HG03108 (cell line): ENCODE data around the gene PIGT.

Experiments
- ATAC-seq: cut with Tn5 transposase; IDR thresholded peaks from one replicate; pipeline ENCODE4 v1.9.1; 2021; ENCODE audit warnings: moderate library complexity; ENCODE audit not compliant: unreplicated experiment

Gene PIGT

DNA sequence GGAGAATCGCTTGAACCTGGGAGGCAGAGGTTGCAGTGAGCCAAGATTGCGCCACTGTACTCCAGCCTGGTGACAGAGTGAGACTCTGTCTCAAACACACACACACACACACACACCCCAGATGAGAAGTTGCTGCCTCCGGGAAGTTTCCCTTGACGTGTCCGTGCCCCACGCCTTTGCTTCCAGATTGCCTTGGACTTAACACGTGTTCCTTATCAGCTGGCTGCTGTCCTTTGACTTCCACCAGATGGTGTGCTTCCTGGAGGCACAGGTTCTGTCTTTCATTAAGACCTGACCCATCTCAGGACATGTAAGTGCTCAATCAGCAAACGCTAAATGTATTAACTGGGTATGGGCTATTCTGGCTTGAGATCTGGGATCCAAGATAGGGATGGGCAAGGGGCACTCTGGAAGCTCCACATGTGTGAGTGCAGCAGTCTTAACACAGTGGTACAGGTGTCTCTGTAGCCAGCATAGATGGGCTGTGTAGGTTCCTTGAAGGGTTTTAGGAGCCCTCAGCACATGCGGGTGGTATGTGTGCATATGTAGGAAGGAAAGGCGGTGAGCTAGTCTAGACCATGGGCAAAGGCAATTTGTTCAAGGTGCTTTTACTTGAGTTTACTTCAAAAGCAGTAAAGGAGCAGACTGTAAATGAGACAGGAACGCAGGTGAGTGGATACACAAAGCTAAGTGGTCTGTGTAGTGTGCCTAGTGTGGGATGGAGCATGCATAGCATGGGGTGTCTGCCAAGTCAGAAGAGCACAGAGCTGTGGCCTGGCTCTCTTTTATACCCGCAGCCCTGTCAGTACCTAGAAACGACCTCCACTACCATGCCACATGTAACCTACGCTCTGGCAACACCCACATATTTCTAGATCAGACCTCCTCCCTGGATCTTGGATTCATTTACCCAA lies 11.6 kb downstream of the PIGT start:
- no peak for ATAC-seq

DNA sequence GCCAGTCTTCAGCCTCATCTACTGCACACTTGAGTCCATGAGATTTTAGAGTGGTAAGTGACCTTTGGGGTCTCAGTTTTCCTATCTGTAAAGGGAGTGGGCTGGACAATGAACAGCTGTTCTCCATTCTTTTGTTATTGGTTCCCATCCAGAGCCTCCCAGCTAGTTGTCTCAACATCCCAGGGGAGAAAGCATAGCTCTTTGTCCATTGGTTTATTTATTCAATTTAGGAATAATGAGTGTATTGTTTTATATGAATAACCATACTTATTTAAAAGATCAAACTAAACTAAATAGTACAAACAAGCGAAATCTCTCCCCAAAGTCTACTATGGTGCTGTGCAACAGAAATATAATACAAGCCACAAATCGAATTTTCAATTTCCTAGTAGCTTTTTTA lies 13.7 kb downstream of the PIGT start:
- ATAC-seq = no peak

DNA sequence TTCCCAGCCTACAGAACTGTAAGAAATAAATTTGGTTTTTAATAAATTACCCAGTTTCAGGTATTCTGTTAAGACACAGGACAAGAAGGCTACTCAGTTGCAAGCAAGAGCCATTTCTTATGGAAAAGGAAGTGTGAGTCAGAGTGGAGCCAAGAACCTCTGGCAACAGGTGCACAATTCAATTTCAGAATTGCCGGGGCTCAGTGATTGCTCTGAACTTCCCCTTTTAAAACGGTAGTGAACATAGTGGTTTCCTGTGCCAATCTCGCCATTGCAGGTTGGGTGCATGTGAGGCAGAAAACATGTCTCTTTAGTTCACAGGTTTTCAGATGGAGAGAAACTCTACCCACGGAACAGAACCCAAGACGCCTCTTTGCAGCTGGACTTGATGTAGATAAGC lies 16.4 kb downstream of the PIGT start:
- ATAC-seq = peak; percentile 77

DNA sequence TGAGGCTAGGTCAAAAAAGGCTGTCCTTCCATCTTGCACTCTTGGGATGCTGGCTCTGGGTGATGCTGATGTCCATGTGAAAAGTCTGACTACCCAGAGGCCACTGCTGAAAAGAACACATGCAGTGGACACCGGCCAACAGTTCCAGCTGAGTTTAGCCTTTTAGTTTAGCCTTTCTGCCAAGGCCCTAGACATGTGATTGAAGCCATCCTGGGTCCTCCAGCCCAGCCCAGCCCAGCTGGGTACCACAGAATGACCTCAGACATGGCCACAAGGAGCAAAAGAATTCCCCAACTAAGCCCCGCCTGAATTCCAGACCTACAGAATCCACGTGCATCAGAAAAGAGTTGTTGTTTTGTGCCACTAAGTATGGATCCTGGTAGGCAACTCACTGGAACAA lies 17.4 kb downstream of the PIGT start:
- no peak for ATAC-seq

DNA sequence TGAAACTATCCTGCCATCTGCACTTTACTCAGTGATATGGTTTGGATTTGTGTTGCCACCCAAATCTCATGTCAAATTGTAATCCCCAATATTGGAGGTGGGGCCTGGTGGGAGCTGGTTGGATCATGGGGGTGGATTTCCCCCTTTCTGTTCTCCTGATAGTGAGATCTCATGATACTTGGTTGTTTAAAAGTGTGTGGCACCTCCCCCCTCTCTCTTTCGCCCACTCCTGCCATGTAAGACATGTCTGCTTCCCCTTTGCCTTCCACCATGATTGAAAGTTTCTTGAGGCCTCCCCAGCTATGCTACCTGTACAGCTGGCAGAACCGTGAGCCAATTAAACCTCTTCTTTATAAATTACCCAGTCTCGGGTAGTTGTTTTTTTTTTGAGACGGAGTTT lies 18.0 kb downstream of the PIGT start:
- no peak for ATAC-seq

DNA sequence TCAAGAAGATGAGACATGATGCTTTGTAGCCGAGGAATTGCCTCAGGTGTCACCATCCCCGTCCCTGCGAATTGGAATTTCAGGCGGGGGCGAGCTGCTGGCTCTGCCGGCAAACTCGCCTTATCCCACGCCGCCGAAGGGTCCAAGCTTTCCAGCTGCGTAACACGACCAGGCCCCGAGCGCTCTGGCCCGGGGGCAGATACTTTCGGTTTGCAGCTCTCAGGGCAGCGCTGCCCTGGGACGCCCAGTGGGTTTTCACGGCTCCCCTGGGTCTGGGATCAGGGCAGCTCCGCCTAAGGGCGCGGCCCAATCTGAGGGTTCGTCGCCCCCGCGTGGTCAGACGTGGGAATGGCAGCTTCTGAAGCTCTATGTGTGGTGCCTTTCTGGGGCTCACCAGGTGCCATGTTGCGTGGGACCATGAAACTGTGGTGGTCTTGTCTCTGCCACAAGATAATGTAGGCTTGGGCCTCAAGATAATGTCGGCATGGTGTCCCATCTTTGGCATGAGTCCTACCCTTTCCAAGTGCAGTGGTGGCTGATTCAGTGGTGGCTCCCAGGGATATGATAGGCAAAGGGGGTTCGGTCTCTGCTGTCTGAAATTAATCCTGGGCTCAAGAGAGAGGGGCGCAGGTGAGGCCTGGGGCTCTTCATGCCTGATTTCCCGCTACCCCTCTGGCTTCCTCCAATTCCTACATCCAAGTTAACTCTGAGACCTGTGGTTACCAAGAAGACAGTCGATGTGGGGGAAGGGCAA lies 21.0 kb downstream of the PIGT start:
- ATAC-seq = peak; percentile 76

DNA sequence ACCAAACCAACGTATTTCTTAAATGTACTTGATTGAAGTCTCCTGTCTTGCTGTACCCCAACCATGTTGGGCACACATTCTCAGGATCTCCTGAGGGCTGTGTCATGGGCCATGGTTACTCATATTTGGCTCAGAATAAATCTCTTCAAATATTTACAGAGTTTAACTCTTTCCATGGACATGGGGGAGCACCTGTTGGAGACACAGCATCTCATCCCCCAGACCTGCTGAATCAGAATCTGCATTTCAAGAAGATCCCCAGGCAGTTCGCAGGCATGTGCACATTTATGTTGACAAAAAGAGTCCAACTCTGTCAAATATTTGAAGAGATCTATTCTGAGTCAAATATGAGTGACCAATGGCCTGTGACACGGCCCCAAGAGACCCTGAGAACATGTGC lies 24.5 kb downstream of the PIGT start:
- ATAC-seq = no peak

DNA sequence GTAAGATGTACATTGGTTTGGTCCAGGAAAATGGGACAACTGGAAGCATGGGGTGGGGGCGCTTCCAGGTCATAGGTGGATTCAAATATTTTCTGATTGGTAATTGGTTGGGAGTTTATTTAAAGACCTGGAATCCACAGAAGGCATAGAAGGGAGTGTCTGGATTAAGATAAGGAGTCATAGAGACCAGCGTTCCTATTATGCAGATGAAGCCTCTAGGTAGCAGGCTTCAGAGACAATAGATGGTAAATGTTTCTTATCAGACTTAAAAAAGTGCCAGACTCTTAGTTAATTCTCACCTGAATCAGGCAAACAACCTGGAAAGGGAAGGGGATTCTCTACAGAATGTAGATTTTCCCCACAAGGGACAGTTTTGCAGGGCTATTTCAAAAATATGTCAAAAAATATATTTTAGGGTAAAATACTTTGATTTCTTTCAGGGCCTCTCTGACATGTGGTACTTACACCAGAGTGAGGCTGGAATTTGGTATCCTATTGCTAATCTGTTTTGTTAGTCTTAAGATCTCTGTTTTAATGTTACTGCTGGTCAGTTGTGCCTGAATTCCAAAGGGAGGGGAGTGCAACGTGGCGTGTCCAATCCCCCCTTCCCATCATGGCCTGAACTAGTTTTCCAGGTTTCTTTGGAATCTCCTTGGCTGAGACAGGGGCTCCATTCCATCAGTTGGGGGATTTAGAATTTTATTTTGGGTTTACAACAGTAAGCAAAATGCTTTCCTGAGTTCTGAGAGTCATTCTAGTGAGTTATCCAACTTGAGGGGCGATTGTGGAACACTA lies 25.1 kb downstream of the PIGT start:
- no peak for ATAC-seq

DNA sequence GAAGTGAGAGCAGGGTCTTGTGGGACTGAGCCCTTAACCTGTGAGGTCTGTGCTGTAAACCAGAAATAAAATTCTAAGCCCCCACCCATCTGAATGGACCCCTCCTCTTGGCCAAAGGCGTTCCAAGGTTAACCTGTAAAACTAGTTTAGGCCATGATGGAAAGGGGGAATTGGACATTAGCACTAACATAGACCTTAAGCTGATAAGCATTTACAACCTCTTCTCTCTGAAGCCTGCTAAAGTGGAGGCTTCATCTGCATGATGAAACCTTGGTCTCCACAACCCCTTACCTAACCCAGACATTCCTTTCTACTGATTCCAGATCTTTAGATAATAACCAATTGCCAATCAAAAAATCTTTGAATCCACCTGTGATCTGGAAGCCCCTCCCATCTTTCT lies 25.8 kb downstream of the PIGT start:
- ATAC-seq = no peak

DNA sequence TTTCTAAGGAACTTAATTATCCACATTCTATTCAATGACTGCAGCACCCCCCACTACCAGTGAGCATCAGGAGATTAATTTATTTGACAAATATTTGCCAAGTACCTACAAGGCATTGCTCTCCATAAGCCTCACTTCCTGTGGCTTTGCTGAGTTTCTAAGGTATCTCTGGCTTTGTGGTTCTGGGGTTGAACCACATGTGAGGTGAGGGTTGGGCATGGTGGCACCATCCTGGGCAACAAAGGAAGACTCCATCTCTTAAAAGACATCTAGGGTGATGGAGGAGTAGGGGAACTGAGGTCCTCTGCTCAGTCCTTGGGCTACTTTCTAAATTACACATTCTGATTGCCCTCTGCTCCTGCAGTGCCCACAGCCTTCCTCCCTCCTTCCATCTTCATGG lies 28.1 kb downstream of the PIGT start:
- ATAC-seq = no peak

DNA sequence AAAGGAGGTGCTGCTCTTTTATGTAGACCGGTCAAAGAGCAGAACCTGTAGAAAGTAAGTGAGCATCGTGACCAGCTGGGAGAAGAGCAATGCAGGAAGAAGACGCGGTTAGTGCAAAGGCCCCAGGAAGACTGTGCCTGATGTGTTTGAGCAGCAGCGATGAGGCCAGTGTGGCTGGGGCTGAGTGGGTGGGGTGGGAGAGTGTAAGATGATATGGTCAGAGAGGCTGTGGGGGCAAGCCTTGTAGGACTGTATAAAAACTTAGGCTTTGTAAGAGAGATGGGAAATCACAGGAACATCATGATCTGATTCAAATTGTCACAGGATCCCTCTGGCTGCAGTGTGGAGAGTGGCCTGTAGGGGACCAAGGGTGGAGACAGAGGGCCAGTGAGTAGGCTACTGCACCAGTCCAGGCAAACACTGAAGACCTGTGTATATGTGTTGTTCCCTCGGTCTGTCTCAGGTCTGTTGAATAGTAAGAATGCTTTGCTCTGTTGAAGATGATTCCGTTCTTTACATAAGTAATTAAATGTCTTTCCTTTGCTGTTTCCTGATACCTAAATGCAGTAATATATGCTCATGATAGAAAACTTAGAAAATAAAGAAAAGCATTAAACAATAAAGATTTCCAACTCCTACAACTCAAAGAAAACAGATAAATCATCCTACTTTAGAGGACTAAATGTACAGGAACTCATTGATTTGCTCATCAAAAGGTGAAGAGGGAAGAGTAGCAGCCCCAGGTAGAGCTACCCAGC lies 30.0 kb downstream of the PIGT start:
- ATAC-seq = no peak

DNA sequence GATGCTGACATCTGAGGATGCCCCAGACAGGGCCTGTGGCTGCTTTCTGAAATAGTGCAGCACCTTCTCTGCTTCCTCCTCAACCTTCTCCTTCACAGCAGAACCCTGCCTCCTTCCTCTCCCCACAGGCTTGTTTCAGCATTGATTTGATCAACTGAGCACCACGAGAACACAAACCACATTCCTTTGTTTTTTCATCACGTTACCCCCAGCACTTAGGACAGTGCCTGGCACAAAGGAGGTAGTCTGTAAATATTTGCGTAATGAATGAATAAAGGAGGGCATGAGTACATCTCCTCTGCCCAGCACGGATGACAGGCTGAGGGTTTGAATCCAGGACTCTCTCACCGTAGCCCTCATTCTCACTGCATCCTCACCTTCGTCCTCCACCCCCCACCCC lies 32.3 kb downstream of the PIGT start:
- ATAC-seq = no peak

DNA sequence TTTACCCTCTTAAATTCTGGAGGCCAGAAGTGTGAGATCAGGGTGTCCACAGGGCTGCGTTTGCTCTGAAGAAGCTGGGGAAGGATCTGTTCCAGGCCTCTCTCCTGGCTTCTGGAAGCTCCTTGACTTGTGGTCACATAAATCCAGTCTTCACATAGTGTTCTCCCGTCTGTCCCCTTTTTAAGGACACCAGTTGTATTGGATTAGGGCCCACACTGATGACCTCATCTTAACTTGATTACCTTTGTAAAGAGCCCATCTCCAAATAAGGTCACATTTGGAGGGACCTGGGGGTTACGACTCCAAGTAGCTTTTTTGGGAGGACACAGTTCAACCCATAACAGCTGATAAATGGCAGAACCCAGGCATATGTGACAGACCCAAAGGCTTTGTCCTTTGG lies 33.6 kb downstream of the PIGT start:
- ATAC-seq = no peak

DNA sequence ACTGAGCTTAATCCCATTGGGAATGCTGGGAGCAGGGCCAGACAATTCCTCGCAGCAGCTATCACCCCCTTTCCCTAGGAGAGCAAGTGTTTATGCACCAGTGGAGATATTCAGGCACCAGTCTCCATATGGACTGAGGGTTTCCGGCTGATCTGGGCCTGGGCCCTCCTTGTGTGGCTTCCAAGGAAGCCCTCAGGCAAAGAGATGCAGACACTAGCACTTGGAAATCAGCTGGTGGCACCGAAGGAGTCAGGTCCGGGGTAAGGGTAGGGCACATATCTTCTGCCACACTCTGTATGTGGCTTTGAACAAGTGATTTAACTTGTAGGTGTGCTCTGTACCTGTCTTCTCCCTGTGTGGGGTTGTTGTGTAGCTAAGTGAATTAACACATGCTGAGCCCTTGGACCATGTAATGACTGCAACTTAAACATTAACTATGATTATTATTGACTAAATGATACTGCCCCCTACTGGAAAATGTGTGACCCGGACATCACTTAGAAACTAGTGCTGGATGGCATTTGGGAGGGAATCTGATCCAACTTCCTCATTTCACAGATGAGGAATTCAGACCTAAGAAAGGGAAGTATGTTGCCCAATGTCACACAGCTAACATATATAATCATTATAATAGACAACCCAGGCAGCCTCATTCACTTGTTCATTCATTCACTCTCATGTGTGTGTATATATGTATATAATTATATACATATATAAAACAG lies 34.3 kb downstream of the PIGT start:
- ATAC-seq = no peak

DNA sequence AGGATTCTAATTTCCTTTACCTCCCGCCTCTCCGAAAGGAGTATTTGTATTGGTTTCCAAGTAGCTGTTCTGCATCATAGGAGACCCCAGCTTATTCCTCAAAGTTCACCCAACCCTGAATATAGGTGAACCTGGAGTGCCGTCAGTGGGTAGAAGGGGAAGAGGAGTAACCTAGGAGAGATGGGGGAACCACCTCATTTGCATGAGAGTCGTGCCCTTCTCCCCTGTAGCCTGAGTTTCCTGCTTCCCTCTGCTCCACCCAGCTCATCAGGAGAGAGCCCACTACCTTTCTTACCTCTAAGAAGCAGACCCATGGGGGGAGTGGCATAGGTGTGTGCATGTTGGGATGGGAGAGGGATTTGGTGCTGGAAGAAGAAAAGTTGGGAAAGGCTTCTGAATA lies 36.3 kb downstream of the PIGT start:
- no peak for ATAC-seq

DNA sequence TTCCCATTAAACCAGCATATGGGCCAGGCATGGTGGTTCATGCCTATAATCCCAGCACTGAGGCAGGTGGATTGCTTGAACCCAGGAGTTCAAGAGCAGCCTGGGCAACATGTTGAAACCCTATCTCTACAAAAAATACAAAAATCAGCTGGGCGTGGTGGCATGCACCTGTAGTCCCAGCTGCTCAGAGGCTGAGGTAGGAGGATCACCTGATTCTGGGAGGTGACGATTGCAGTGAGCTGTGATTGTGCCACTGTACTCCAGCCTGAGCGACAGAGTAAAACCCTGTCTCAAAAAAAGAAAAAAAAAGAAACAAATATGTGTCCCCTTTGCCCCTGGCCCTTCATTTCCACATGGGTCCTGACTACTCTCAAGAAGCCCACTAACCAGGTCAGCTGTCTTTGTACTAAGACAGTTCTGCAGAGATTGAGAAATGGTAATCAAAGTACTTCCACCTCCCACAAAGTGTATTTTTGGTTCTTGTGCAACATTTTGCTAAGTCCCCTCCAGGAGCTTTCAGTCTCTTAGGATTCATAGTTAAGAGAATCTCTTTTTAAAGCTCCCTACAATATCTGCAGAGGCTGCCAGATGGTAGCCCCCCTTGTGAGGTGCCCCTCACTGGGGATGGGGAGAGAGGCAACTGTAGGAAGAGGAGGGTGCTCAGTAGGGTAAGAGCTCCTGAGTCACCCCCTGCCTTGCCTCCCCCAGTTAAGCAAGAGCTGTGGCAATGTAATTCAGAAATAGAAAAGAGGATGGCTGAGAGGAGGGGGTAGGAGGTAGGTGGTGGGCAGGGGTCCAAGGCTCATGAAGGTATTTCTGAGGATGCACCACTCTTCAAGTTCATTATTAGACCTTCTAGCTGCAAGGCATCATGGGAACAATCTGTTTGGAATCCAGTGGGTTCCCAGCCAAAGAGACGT lies 37.1 kb downstream of the PIGT start:
- ATAC-seq = no peak

DNA sequence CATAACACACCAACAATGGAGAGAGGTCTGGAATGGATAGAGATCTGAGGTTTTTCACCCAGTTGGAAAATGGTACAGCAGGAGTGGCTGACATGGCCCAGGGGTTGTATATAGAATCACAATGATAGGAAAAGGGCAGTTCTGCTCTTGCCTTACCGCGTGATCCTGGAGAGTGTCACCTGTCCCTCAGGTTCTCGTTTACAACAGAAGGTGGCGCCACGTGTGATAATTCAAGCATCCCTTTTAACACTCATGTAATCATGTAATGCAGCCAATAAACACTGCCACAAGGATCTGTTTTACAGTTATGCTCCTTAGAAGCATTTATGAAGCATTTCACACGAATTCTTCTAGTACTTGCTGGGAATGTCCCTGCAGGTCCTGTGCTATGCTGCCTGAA lies 40.7 kb downstream of the PIGT start:
- no peak for ATAC-seq

DNA sequence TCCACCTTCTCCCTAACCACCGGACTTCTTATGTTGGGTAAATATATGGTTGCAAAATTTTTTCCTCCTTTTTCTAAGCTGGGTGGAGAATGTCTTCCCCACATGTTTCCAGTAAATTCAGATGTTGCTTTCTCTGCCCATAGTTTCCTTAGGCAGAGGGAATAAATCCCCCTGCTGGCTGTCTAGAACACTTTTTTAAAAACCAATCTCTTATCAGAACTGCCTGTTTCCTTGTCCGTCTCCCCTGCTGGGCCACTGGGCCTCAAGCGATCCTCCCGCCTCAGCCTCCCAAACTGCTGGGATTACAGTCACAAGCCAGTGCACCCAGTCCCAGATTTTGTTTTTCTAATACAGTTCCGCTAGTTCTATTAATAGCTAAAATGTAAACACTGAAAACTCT lies 43.7 kb downstream of the PIGT start:
- ATAC-seq = no peak

DNA sequence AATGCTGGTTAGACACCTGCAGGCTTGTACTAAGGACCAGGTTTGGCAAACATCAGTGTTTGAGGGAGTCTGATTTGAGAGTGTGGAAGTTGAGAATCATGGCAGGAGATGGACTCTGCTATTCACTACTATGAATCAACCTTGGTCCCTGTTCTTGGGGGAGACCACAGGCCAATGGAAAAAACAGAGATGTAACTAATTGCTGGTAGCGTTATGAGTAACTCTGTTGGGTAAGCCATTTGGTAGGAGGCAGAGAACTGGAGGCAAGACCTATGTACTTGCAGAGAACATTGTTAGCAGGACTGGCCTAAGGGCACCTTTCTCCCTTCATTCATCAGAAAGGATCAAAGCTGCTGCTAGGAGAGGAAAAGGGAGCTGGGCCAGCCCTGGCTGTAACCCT lies 45.3 kb downstream of the PIGT start:
- ATAC-seq = no peak
